Activated gamma-delta T cell treated with Interleukin-2 at 50 U/mL for 16 hours (primary cell): ENCODE data around the gene HEXB.
"Not testable (repeated sequence)": the region's sequence is repeated elsewhere in the genome, so short reads cannot be mapped to it uniquely, and the experiment has no call there.

ENCODE experiments used
- DNase-seq: peaks from one replicate; pipeline ENCODE4 v3.0.0-alpha.2; 2020

HEXB gene

DNA sequence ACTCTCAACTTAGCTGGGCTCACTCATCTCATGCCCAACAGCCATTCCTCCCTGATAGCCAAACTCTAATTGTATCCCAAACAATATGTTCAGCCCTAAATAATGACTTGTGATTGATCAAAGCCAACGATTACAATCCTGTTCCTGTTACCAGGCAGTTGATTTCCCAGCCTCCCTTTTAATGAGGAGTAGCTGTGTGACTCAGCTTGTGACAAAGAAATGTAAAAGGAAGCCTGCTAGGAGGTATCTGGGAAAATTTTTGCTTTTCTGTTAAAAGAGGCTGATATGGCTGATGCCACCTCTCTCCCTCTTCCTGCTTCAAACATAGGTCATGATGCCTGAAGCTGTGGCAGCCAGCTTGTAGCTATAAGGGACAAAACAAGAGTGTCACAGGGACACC is 24.9 kb upstream of the HEXB start:
- no peak for DNase-seq

DNA sequence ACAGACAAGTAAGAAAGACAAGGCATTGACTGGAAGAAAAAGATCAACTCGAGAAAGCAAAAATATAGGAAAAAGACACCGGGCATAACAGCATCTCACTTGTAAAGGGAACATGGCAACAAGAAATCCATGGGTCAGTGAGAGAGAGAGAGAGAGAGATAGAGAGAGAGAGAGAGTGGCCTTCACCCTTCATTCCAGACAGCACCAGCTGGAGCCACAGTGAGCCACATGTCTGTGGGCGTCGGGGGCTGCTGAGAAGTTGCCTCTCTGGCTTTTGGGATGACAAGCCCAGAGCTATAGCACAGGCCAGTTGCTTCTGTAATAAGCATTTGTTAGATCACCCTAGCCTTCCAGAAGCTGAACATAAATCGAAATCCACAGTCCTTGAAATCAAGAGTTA is 24.2 kb upstream of the HEXB start:
- DNase-seq, result no peak

DNA sequence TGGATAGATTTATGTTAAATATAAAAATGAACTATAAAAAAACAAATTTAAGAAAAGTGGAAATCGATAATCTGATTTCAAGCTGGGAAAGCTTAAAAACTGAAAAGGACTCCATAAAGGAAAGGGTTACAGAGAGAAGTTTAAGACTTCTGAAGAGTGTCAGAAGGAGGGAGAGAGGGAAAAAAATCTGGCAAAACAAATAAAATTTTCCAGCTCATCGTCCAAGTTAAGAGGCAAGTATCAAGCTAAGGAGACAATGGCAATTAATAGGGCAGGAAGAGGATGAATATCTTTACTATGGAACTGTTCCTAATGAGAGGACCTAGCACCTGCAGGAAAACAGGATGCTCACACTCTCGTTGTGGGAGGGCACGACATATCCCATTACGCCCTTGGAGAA is 20.5 kb upstream of the HEXB start:
- DNase-seq, result no peak

GRCh38 chr5:74665273-74665672 is 19.8 kb upstream of the HEXB start:
- no peak for DNase-seq

DNA sequence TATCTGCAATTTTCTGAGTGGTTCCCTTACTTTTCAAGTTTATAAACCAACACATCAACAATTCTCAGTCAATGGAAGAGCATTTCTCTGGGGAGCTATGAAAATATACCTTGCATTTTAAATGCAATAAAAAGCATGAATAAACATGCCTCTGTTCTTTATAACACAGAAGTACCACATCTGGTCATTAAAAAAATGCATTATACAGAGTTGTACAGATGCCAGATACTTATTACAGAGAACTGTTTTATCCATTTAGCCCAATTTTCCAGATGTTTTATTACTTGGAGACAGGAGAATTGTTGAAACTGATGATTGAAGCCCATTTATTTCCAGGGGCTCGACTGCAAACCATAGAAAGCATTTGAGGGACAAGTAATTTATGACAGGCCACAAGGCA is 19.2 kb upstream of the HEXB start:
- no peak for DNase-seq

- no peak for DNase-seq
These were observed 17.6 kb upstream of the HEXB start for GRCh38 chr5:74667396-74667795.

DNA sequence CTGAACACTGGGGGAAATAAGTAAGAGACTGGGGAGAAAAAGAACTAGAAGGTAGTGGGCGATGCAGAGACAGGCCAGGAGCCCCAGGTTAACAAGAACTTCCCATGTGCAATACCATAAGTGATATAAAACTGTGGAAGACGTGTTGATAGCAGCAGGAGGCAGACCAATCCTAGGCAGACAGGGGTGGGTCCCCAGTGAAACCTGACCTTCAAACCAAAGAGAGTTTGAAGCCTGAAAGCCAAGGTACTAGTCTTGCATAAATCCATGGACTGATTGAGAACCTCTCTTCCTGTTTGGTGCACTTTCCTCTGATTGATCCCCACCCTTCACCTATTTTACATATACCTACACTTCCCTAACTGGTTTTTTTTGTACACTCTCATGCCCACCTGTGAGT is 15.2 kb upstream of the HEXB start:
- DNase-seq, result no peak

GRCh38 chr5:74670396-74671038 is 14.5 kb upstream of the HEXB start:
- DNase-seq, result no peak

GRCh38 chr5:74672215-74672877 is 12.7 kb upstream of the HEXB start:
- DNase-seq, result no peak

DNA sequence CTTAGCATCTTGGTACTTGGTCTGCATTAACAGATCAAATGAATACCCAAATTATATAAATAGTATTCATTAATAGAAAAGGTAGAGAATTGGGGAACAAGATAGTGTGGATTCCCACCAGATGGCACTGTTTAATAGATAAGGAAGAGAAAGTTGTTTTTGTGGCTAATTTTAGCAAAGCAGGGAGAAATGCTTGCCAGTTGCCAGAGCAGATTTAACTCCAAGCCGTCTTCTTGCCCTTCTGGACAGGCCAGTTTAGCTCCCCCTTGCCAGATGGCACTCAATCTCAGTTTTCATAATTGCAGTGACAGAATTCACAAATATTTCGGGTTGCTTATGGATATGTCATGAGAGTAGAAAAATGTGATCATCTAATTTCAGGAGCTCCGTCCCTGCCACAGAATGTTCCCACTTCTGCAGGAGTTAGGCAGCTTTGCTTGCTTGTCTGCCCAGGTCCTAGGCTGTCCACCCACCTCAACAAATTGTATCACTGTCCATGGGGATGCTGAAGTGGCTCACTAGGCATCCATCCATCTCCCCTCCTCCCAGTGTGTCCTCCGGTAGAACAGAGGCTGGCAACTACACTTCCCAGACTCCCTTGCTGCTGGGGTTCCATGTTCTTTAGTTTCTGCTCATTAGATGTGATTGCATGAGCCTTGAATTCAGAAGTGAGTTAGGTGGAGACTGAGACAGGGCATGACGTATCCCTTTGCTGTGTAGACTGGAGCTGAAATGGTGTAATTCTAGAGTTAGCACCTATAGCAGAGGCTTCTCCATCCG is 11.8 kb upstream of the HEXB start:
- DNase-seq, result no peak

- DNase-seq, result not testable (repeated sequence)
These were observed 8.6 kb upstream of the HEXB start for GRCh38 chr5:74676466-74676865.

DNA sequence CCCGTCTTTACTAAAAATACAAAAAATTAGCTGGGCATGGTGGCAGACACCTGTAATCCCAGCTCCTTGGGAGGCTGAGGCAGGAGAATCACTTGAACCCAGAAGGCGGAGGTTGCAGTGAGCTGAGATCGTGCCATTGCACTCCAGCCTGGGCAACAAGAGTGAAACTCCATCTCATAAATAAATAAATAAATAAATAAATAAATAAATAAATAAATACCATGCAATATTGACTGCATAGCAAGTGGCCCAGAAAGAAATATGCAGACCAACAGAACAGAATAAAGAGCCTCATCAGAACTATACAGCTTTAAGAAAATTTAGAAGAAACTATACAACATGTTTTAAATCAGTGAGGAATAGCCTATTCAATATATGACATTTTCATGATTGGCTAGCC is 6.9 kb upstream of the HEXB start:
- DNase-seq, result not testable (repeated sequence)

DNA sequence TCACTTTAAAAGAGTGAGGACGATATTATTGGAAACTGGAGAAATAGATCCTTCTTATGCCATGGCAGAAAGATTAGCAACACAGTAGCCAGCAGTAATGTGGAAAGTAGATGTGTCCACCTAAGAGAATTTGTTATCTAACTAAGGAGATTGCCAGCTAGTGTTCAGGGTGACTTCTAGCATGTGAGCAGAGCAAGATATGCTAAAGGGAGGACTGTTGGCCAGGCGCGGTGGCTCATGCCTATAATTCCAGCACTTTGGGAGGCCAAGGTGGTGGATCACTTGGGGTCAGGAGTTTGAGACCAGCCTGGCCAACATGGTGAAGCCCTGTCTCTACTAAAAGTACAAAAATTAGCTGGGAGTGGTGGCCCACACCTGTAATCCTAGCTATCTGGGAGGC is 5.7 kb upstream of the HEXB start:
- not testable (repeated sequence) for DNase-seq

- DNase-seq, result no peak
These were observed 5.1 kb upstream of the HEXB start for GRCh38 chr5:74679966-74680365.

DNA sequence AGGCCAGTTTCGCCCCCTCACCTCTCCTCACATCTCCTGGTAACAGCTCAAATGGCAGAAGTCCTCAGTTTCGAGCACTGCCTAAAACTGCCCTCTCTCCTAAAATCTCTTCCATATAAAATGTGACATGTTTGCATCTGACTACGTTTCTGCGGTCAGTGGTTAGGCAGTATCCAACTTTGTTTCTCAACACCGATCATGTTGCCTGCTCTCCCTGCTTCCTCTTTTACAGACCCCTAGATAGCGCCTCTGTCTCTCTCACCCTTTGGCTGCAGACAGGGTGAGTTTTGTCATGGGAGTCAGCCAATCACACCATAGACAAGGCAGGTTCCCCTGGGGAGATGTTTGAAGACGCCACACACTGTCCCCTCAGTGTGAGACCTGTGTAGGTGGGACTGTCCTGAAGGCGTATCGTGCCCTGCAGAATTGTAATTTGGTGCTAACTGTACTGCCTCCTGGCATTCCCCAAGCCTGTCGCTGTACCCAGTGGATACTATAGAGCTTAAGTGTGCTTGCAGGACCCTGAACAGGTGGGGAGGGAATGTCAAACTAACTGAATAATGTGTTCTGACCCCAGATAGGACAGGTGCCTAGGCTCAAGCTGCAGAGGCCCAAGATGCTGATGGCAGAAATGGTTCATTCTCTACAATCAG is 1.1 kb downstream of the HEXB start:
- no peak for DNase-seq

- DNase-seq, result no peak
These were observed 2.1 kb downstream of the HEXB start for GRCh38 chr5:74686962-74687751.

DNA sequence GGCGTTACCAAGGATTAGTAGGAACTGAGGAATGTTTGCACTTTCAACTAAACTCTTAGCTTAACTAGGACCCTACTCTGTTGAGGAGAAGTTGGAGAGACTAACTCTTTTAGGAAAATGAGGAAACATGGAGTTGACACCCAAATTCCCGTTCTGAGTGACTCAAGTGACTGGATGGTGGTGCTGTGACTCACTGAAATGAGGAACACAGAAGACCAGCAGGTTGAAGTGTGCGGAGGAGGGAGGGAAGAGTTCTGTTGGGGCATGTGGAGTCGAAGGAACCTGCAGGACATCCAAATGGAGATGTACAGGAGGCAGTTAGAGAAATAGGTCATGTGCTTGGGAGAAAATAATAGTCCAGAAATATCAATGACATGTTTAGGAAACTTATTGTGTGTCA is 8.2 kb downstream of the HEXB start:
- DNase-seq, result no peak

GRCh38 chr5:74717596-74717995 is 32.6 kb downstream of the HEXB start:
- no peak for DNase-seq

DNA sequence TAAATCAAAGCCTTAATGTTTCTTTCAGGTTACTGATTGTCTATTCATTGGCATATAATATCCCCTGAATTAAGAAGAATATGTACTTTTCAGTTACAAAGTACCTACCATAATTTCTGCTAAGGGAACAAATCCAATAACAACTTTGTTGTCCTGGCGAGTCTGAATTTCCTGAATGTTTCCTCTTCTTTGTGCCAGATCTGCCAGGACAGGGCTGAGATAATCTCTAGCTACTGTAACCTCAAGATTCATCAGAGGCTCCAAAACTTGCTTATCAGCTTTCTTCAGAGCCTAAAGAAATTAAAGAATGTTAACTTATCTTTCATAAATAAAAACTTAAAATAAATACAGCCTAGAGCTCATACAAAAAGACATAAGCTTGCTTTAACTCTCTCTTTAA is 37.2 kb downstream of the HEXB start:
- DNase-seq, result no peak

DNA sequence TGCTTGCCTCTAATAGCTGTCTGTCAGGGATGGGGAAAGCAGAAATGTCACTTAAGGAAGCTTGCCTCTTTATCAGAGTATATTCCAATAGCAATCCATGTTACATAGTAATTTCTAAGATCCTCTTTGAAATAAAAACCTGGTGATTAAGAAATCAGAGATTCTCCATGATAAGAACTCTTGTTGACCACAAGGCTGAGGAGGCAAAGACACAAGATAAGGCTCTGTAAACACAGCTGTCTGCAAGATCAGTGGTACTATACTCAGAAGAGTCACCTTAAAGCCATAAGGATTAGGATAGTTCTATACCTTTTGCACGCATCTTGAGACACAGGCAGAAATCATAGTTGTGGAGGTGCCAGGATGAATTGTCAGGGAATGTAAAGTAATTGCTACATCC is 40.3 kb downstream of the HEXB start:
- no peak for DNase-seq

GRCh38 chr5:74736759-74737158 is 51.7 kb downstream of the HEXB start:
- no peak for DNase-seq

GRCh38 chr5:74738406-74738805 is 53.4 kb downstream of the HEXB start:
- DNase-seq, result no peak

- not testable (repeated sequence) for DNase-seq
These were observed 63.7 kb downstream of the HEXB start for GRCh38 chr5:74748742-74749141.
